Renal cortical epithelial cell (primary cell): ENCODE results near the gene LRRC4B. TPM values are rescaled to one million over a fixed set of nuclear protein-coding genes. Genes with fewer than 3 reads are reported as not detected.
"Not testable (repeated sequence)": the region's sequence is repeated elsewhere in the genome, so short reads cannot be mapped to it uniquely, and the experiment has no call there.

ENCODE experiments used
- DNase-seq: peaks from one replicate; pipeline ENCODE4 v3.0.0-alpha.2; 2011; ENCODE audit warnings: low read depth
- total RNA-seq: library from RNA; depleted of rRNA; stranded (reverse); fragments of >200 nt; gene quantifications from 2 replicates; pipeline ENCODE4 v1.2.3, GENCODE V29; 2014

LRRC4B gene
- 0.30 TPM in 1 of 2 replicates, not detected in the other for total RNA-seq

- DNase-seq, result no peak
Observed at GRCh38 chr19:50567882-50568727, at the start of gene LRRC4B. Gene LRRC4B (minus strand): TSS chr19:50568435. CDS start chr19:50548838, 19,597 bp downstream.

- DNase-seq, result not testable (repeated sequence)
Observed at GRCh38 chr19:50612504-50613404, 44.5 kb upstream of the LRRC4B start.

- peak; percentile 36 for DNase-seq
Observed at GRCh38 chr19:50607874-50608785, 39.9 kb upstream of the LRRC4B start.

- DNase-seq, result no peak
Observed at GRCh38 chr19:50607388-50607787, 39.2 kb upstream of the LRRC4B start.

GRCh38 chr19:50606059-50606836, 38.0 kb upstream of the LRRC4B start:
- DNase-seq, result not testable (repeated sequence)

GRCh38 chr19:50604264-50605073, 36.2 kb upstream of the LRRC4B start:
- DNase-seq, result not testable (repeated sequence)

GRCh38 chr19:50602935-50603334, 34.7 kb upstream of the LRRC4B start:
- DNase-seq, result no peak

- DNase-seq, result no peak
Observed at GRCh38 chr19:50602496-50602895, 34.3 kb upstream of the LRRC4B start.

GRCh38 chr19:50602089-50602422, 33.8 kb upstream of the LRRC4B start:
- DNase-seq, result no peak

- no peak for DNase-seq
Observed at GRCh38 chr19:50601407-50602088, 33.3 kb upstream of the LRRC4B start.

- DNase-seq, result no peak
Observed at GRCh38 chr19:50599427-50599826, 31.2 kb upstream of the LRRC4B start.

- DNase-seq, result no peak
Observed at GRCh38 chr19:50590191-50590590, 22.0 kb upstream of the LRRC4B start.

GRCh38 chr19:50581795-50582660, 13.8 kb upstream of the LRRC4B start:
- DNase-seq, result not testable (repeated sequence)

- DNase-seq, result no peak
Observed at GRCh38 chr19:50580970-50581634, 12.9 kb upstream of the LRRC4B start.

GRCh38 chr19:50580240-50580639, 12.0 kb upstream of the LRRC4B start:
- no peak for DNase-seq

GRCh38 chr19:50576769-50577168, 8.5 kb upstream of the LRRC4B start:
- DNase-seq, result not testable (repeated sequence)

GRCh38 chr19:50573741-50574461, 5.7 kb upstream of the LRRC4B start:
- no peak for DNase-seq
